MM.1S (cell line): Measurements from ENCODE around the gene NSD1.

Source experiments
- DNase-seq: peaks from one replicate; pipeline ENCODE4 v3.0.0-alpha.2; 2015
- H2AFZ ChIP-seq: fragments of 300-600 bp; sonication (generic); 2 replicates; pipeline ENCODE4 v1.6.0; 2016; ENCODE audit warnings: antibody characterized with exemption, low read length
- H3F3A ChIP-seq: fragments of 300-600 bp; sonication (generic); 2 replicates; pipeline ENCODE4 v1.6.1; 2016; ENCODE audit warnings: mild to moderate bottlenecking, antibody characterized with exemption, low read length, moderate library complexity, mixed read lengths; ENCODE audit not compliant: insufficient read depth
- H3K27ac ChIP-seq: fragments of 300-600 bp; sonication (generic); 2 replicates; pipeline ENCODE4 v1.5.1; 2016; ENCODE audit warnings: mild to moderate bottlenecking, low read length
- H3K27me3 ChIP-seq: fragments of 300-600 bp; sonication (generic); replicated peaks from 2 replicates; pipeline ENCODE4 v1.6.0; 2016; ENCODE audit warnings: low read length; ENCODE audit not compliant: insufficient read depth
- H3K36me3 ChIP-seq: fragments of 300-600 bp; sonication (generic); replicated peaks from 2 replicates; pipeline ENCODE4 v1.6.1; 2016; ENCODE audit warnings: mild to moderate bottlenecking, low read length, mixed read lengths; ENCODE audit not compliant: insufficient read depth
- H3K4me1 ChIP-seq: fragments of 300-600 bp; sonication (generic); 2 replicates; pipeline ENCODE4 v1.6.1; 2016; ENCODE audit warnings: low read length, mixed read lengths
- H3K4me2 ChIP-seq: fragments of 300-600 bp; sonication (generic); 2 replicates; pipeline ENCODE4 v1.6.0; 2016; ENCODE audit warnings: low read depth, low read length
- H3K4me3 ChIP-seq: fragments of 300-600 bp; sonication (generic); 2 replicates; pipeline ENCODE4 v1.5.1; 2016; ENCODE audit warnings: low read length, mixed read lengths
- H3K79me2 ChIP-seq: fragments of 300-600 bp; sonication (generic); 2 replicates; pipeline ENCODE4 v1.6.1; 2016; ENCODE audit warnings: mixed run types, low read length, mixed read lengths
- H3K9ac ChIP-seq: fragments of 300-600 bp; sonication (generic); 2 replicates; pipeline ENCODE4 v1.6.1; 2016; ENCODE audit warnings: low read length, mixed read lengths
- H3K9me2 ChIP-seq: fragments of 300-600 bp; sonication (generic); replicated peaks from 2 replicates; pipeline ENCODE4 v1.6.1; 2016; ENCODE audit warnings: mild to moderate bottlenecking, low read length, mixed read lengths; ENCODE audit not compliant: insufficient read depth
- H3K9me3 ChIP-seq: fragments of 300-600 bp; sonication (generic); replicated peaks from 2 replicates; pipeline ENCODE4 v1.6.1; 2016; ENCODE audit warnings: mild to moderate bottlenecking, low read length, mixed read lengths; ENCODE audit not compliant: insufficient read depth
- H4K20me1 ChIP-seq: fragments of 300-600 bp; sonication (generic); 2 replicates; pipeline ENCODE4 v1.6.1; 2016; ENCODE audit warnings: mild to moderate bottlenecking, low read length, moderate library complexity, mixed read lengths; ENCODE audit not compliant: insufficient read depth
- EZH2 ChIP-seq: fragments of 300-600 bp; sonication (generic); optimal IDR thresholded peaks from 2 replicates; pipeline ENCODE3; 2017; ENCODE audit warnings: low read depth, mild to moderate bottlenecking, antibody characterized with exemption, low read length, mixed read lengths
- EZH2phosphoT487 ChIP-seq: fragments of 300-600 bp; sonication (generic); IDR thresholded peaks from 2 replicates; pipeline ENCODE4 v1.6.1; 2018; ENCODE audit warnings: antibody characterized with exemption, low read length
- TF ChIP-seq, protein P1 (sequence below): fragments of 300-600 bp; sonication (generic); IDR thresholded peaks from 2 replicates; pipeline ENCODE4 v1.5.1; 2016; ENCODE audit warnings: antibody characterized with exemption, low read length, mixed read lengths

NSD1 gene

DNA sequence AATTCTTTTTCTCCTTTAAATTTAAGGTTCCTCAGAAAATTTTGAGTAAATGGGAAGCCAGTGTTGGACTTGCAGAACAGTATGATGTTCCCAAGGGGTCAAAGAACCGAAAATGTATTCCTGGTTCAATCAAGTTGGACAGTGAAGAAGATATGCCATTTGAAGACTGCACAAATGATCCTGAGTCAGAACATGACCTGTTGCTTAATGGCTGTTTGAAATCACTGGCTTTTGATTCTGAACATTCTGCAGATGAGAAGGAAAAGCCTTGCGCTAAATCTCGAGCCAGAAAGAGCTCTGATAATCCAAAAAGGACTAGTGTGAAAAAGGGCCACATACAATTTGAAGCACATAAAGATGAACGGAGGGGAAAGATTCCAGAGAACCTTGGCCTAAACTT, 76.0 kb downstream of the NSD1 start:
- no peaks in the 10 kb centered on the region for H3K4me1 ChIP-seq
- TF ChIP-seq, protein P1, sequence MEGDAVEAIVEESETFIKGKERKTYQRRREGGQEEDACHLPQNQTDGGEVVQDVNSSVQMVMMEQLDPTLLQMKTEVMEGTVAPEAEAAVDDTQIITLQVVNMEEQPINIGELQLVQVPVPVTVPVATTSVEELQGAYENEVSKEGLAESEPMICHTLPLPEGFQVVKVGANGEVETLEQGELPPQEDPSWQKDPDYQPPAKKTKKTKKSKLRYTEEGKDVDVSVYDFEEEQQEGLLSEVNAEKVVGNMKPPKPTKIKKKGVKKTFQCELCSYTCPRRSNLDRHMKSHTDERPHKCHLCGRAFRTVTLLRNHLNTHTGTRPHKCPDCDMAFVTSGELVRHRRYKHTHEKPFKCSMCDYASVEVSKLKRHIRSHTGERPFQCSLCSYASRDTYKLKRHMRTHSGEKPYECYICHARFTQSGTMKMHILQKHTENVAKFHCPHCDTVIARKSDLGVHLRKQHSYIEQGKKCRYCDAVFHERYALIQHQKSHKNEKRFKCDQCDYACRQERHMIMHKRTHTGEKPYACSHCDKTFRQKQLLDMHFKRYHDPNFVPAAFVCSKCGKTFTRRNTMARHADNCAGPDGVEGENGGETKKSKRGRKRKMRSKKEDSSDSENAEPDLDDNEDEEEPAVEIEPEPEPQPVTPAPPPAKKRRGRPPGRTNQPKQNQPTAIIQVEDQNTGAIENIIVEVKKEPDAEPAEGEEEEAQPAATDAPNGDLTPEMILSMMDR = no peak
- no peak for TF ChIP-seq EZH2phosphoT487
- H3K9me2 ChIP-seq = no peaks in the 10 kb centered on the region
- H2AFZ ChIP-seq = no peak overlapping the region
- no peaks in the 10 kb centered on the region for H3K27me3 ChIP-seq
- no peak overlapping the region for H3K9ac ChIP-seq
- H3K27ac ChIP-seq = no peak overlapping the region
- no peaks in the 10 kb centered on the region for H4K20me1 ChIP-seq
- H3K4me3 ChIP-seq = no peak overlapping the region
- no peaks in the 10 kb centered on the region for H3K9me3 ChIP-seq
- no peak overlapping the region for H3K4me2 ChIP-seq
- H3K36me3 ChIP-seq = 0 out of 2 replicates have a peak, but pooled peaks cover 2% of the 10 kb centered on the region
- H3K79me2 ChIP-seq = no peaks in the 10 kb centered on the region
- no peaks in the 10 kb centered on the region for H3F3A ChIP-seq
- no peak for DNase-seq

DNA sequence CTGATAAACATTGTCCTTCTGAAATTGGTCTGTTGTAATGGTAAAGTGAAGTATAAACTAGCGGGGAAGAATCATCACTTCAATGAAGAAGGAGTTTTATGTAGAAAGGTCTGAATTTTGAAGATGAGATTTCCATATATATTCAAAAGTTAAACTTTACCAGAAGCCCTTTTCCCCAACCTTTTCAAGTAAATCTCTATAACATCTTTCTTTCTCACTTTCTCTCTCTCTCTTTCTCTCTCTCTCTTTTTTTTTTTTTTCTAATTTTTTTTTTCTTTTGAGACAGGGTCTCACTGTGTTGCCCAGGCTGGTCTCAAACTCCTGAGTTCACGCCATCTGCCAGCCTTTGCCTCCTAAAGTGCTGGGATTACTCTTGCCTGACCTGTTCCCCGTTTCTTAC, 78.7 kb downstream of the NSD1 start:
- Histone ChIP-seq H3F3A (no peaks in the 10 kb centered on the region), H3K9me2 (no peaks in the 10 kb centered on the region), H3K36me3 (0 out of 2 replicates have a peak, but pooled peaks cover 2% of the 10 kb centered on the region), H2AFZ (no peak overlapping the region), H3K9me3 (no peaks in the 10 kb centered on the region), H3K4me3 (no peak overlapping the region), H4K20me1 (no peaks in the 10 kb centered on the region), H3K4me1 (no peaks in the 10 kb centered on the region), H3K27ac (no peak overlapping the region), H3K9ac (no peak overlapping the region), H3K79me2 (peaks cover 8% of the 10 kb centered on the region; the same call in 1 of the 2 replicates), H3K27me3 (no peaks in the 10 kb centered on the region), H3K4me2 (no peak overlapping the region)
- TF ChIP-seq EZH2 (no peak), EZH2phosphoT487 (no peak)
- TF ChIP-seq, protein P1 = no peak
- DNase-seq = no peak

DNA sequence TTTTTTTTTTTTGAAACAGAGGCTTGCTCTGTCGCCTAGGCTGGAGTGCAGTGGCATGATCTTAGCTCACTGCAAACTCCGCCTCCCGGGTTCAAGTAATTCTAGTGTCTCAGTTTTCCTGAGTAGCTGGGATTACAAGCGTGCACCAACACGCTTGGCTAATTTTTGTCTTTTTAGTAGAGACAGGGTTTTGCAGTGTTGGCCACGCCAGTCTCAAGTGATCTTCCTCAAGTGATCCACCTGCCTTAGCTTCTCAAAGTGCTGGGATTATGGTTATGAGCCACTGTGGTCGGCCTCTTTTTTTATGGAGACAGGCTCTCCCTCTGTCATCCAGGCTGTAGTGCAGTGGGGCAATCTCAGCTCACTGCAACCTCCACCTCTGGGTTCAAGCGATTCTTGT, 87.0 kb downstream of the NSD1 start:
- Histone ChIP-seq H3F3A (no peaks in the 10 kb centered on the region), H2AFZ (no peak overlapping the region), H3K9me2 (no peaks in the 10 kb centered on the region), H3K79me2 (peaks cover 31% of the 10 kb centered on the region), H3K36me3 (no peaks in the 10 kb centered on the region), H3K27me3 (no peaks in the 10 kb centered on the region), H3K4me3 (no peak overlapping the region), H3K9me3 (no peaks in the 10 kb centered on the region), H3K4me1 (no peaks in the 10 kb centered on the region), H3K4me2 (no peak overlapping the region), H4K20me1 (no peaks in the 10 kb centered on the region), H3K27ac (no peak overlapping the region), H3K9ac (no peak overlapping the region)
- no peak for DNase-seq
- TF ChIP-seq EZH2 (no peak), EZH2phosphoT487 (no peak)
- TF ChIP-seq, protein P1 = no peak
